NCI-H1694 (cell line): ENCODE measurements around the gene RASGEF1C.

Experiments used
- DNase-seq: peaks from one replicate; lab custom pipeline; 2025; lab: John Stamatoyannopoulos, UW

Gene RASGEF1C

GRCh38 chr5:180081481-180081880 lies 127.5 kb downstream of the RASGEF1C start:
- no peak for DNase-seq

- no peak for DNase-seq
Measured at GRCh38 chr5:180080486-180081280, 128.3 kb downstream of the RASGEF1C start.

- DNase-seq: no peak
Measured at GRCh38 chr5:180079702-180080466, 129.1 kb downstream of the RASGEF1C start.

- DNase-seq: no peak
Measured at GRCh38 chr5:180078348-180078747, 130.7 kb downstream of the RASGEF1C start.

GRCh38 chr5:180077594-180078284 lies 131.3 kb downstream of the RASGEF1C start:
- DNase-seq: no peak

- no peak for DNase-seq
Measured at GRCh38 chr5:180075703-180076102, 133.3 kb downstream of the RASGEF1C start.

- DNase-seq: no peak
Measured at GRCh38 chr5:180074462-180074861, 134.5 kb downstream of the RASGEF1C start.

- no peak for DNase-seq
Measured at GRCh38 chr5:180072556-180072955, 136.5 kb downstream of the RASGEF1C start.

- DNase-seq: no peak
Measured at GRCh38 chr5:180072256-180072548, 136.8 kb downstream of the RASGEF1C start.

GRCh38 chr5:180071531-180072255 lies 137.3 kb downstream of the RASGEF1C start, which contains the start of gene RNF130:
Gene RNF130, minus strand, starts transcription at chr5:180071759. Its CDS starts 57 bp downstream, at chr5:180071702.
- DNase-seq: peak; percentile 38

- no peak for DNase-seq
Measured at GRCh38 chr5:180070756-180071530, 138.1 kb downstream of the RASGEF1C start.

- no peak for DNase-seq
Measured at GRCh38 chr5:180069589-180070247, 139.3 kb downstream of the RASGEF1C start.

- DNase-seq: no peak
Measured at GRCh38 chr5:180068519-180069090, 140.4 kb downstream of the RASGEF1C start.

- DNase-seq: no peak
Measured at GRCh38 chr5:180067986-180068385, 141.0 kb downstream of the RASGEF1C start.

- no peak for DNase-seq
Measured at GRCh38 chr5:180060192-180060591, 148.8 kb downstream of the RASGEF1C start.

GRCh38 chr5:180059326-180059725 lies 149.7 kb downstream of the RASGEF1C start:
- DNase-seq: no peak

GRCh38 chr5:180056153-180056552 lies 152.9 kb downstream of the RASGEF1C start:
- no peak for DNase-seq

- DNase-seq: no peak
Measured at GRCh38 chr5:180054226-180054625, 154.8 kb downstream of the RASGEF1C start.

- no peak for DNase-seq
Measured at GRCh38 chr5:180053061-180053602, 155.9 kb downstream of the RASGEF1C start.

GRCh38 chr5:180052211-180052818 lies 156.7 kb downstream of the RASGEF1C start:
- no peak for DNase-seq
